Breast epithelium (tissue), 3 donors: ENCODE data around the gene PMM1.

Experiments
- POLR2A ChIP-seq: fragments of 450-650 bp; IDR thresholded peaks from one replicate; pipeline ENCODE4 v1.6.1; 2016; ENCODE audit warnings: antibody characterized with exemption, mild to moderate bottlenecking, moderate library complexity
- POLR2AphosphoS5 ChIP-seq, 3 donors: sonication (generic); formaldehyde crosslinking; IDR thresholded peaks; one replicate each; pipeline ENCODE4 v1.6.1; 2017; ENCODE audit warnings: antibody characterized with exemption in 3 of 3

DNA sequence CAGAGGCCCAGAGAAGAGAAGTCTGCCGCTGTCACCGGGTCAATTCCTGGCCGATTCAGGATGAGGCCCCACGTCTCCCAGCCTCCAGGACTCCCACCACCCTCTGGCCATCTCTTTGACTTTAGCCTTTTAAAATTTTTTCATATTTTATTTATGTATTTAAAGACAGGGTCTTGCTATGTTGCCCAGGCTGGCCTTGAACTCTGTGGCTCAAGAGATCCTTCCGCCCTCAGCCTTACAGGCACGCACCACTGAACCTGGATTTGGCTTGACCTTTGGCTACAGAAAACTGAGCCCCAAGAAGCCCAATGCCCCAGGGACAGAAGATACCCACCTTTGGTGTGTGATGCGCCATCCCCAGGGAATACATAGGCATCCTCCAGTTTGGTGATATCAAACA is 49.3 kb downstream of the PMM1 start:
- TF ChIP-seq POLR2A (no peak), POLR2AphosphoS5 (IDR thresholded peaks at IDR 0.05) (no peak)
